T-cell (primary cell): ENCODE measurements around the gene CCL15. TPM values are rescaled to one million over a fixed set of nuclear protein-coding genes. Genes with fewer than 3 reads are reported as not detected.

Experiments
- ATAC-seq, 4 experiments: fragments of 200-7000 bp in 3 of 4; fragments of 150-1000 bp in 1 of 4; cut with Tn5 transposase; replicated peaks in 1 of 4; 1 replicate in 3 of 4; 2 replicates in 1 of 4; pipeline ENCODE4 v1.10.0; 2021; ENCODE audit warnings: moderate library complexity in 3 of 4, mild to moderate bottlenecking in 2 of 4, moderate number of reproducible peaks in 1 of 4
- CTCF ChIA-PET, 2 donors: fragments of 300-600 bp; sonication (Branson Sonifier 250); formaldehyde crosslinking; loops; one replicate each; lab custom pipeline; 2022; ENCODE audit warnings: antibody characterized with exemption in 2 of 2; lab: Charles Lee
- POLR2A ChIA-PET, 2 donors: fragments of 300-600 bp; sonication (Branson Sonifier 250); formaldehyde crosslinking; loops; one replicate each; lab custom pipeline; 2022; ENCODE audit warnings: antibody characterized with exemption in 2 of 2; lab: Charles Lee
- DNase-seq, 35 experiments: peaks; one replicate each; pipeline versions ENCODE4 v3.0.0 to v3.0.0-alpha.2; 2013 to 2023
- H3K27ac ChIP-seq: one replicate; pipeline ENCODE4 v1.5.1; 2013; ENCODE audit warnings: low read length
- H3K27me3 ChIP-seq, 2 experiments: replicated peaks in 1 of 2; 1 replicate in 1 of 2; 2 replicates in 1 of 2; pipeline versions ENCODE4 v1.6.1 to v1.7.0; 2013; ENCODE audit warnings: low read length in 1 of 2, mixed read lengths in 1 of 2; ENCODE audit not compliant: control insufficient read depth in 2 of 2, insufficient read depth in 2 of 2; ENCODE audit errors: extremely low read depth in 1 of 2
- H3K36me3 ChIP-seq, 2 donors: 1 replicate in 1 of 2; 2 replicates in 1 of 2; pipeline versions ENCODE4 v1.6.1 to v1.7.0; 2013; ENCODE audit warnings: low read length in 1 of 2; ENCODE audit not compliant: control insufficient read depth in 2 of 2, insufficient read depth in 1 of 2; ENCODE audit errors: extremely low read depth in 1 of 2
- H3K4me1 ChIP-seq, 2 experiments: 1 replicate in 1 of 2; 2 replicates in 1 of 2; pipeline versions ENCODE4 v1.6.1 to v1.7.0; 2013; ENCODE audit warnings: low read length in 2 of 2, mixed read lengths in 1 of 2; ENCODE audit not compliant: insufficient read depth in 2 of 2, control insufficient read depth in 1 of 2; ENCODE audit errors: extremely low read depth in 1 of 2
- H3K4me3 ChIP-seq, 2 donors: 1 replicate in 1 of 2; 2 replicates in 1 of 2; pipeline versions ENCODE4 v1.5.1 to v1.7.0; 2013; ENCODE audit warnings: mild to moderate bottlenecking in 2 of 2, low read length in 1 of 2, moderate library complexity in 1 of 2; ENCODE audit not compliant: control insufficient read depth in 1 of 2; ENCODE audit errors: extremely low read depth in 1 of 2
- H3K9me3 ChIP-seq: 2 replicates; pipeline ENCODE4 v1.7.0; 2013
- H3K27ac Mint-ChIP-seq, 2 donors: one replicate each; pipeline ENCODE4 v1.8.0; 2020 to 2021; ENCODE audit warnings: mild to moderate bottlenecking in 2 of 2, mixed read lengths in 2 of 2
- H3K27me3 Mint-ChIP-seq, 2 donors: one replicate each; pipeline ENCODE4 v1.8.0; 2021 to 2022; ENCODE audit warnings: mixed read lengths in 2 of 2
- H3K36me3 Mint-ChIP-seq: one replicate; pipeline ENCODE4 v1.8.0; 2021; ENCODE audit warnings: mixed read lengths
- H3K4me1 Mint-ChIP-seq, 3 donors: one replicate each; pipeline ENCODE4 v1.8.0; 2020 to 2022; ENCODE audit warnings: mixed read lengths in 3 of 3, mild to moderate bottlenecking in 1 of 3
- H3K4me3 Mint-ChIP-seq, 3 donors: one replicate each; pipeline ENCODE4 v1.8.0; 2020 to 2022; ENCODE audit warnings: mild to moderate bottlenecking in 3 of 3, mixed read lengths in 3 of 3, moderate library complexity in 3 of 3
- H3K9me3 Mint-ChIP-seq, 3 donors: one replicate each; pipeline ENCODE4 v1.8.0; 2020 to 2022; ENCODE audit warnings: mixed read lengths in 3 of 3
- WGBS: methylation state at CpG from one replicate; pipeline ENCODE4 v1.1.5; 2013; ENCODE audit warnings: missing lambda C conversion rate; ENCODE audit not compliant: insufficient coverage; 5-methylcytosine and 5-hydroxymethylcytosine counted together
- total RNA-seq, 35 experiments: library from RNA in 6 of 35; stranded (reverse) in 6 of 35; fragments of 120-200 nt in 1 of 35; gene quantifications; one replicate each; pipeline versions ENCODE4 v1.2.1 to v1.2.4 and lab custom pipeline; 2013 to 2026

Gene CCL15
- total RNA-seq, 5 donors from 2014 or later (not counting 1 experiment from before 2014, with no cell fraction given) = not detected

DNA sequence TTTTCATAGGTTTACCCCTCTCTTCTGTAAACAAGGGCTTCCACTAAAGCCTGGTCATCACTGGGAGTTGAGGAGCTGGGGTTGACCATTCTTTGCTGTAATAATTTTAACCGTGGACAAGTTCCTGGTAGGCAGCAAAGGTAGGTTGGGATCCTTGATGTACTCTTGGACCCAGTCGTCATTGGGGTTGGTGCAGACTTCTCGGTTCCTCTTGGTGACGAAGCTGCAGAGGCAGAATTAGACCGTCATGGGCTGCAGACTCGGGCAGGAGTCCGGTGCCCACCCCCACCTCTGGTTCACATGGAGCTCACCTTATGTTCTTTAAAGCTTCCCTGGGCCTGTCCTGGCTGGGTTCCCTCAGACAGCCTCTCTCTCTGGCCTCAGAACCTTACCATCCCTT, 23.8 kb downstream of the CCL15 start:
- no peak overlapping the region for H3K27ac ChIP-seq
- H3K4me1 Mint-ChIP-seq = peaks cover 0 to 2% (median 2%) of the 10 kb centered on the region in 3 donors
- H3K27me3 ChIP-seq = peaks cover 0 to 3% of the 10 kb centered on the region in 2 experiments
- no peaks in the 10 kb centered on the region for H3K36me3 ChIP-seq
- ATAC-seq (no peak), DNase-seq (no peak)
- no peak overlapping the region for H3K4me3 ChIP-seq
- peaks cover 5 to 10% of the 10 kb centered on the region in 2 donors for H3K27me3 Mint-ChIP-seq
- no peaks in the 10 kb centered on the region for H3K36me3 Mint-ChIP-seq
- H3K4me3 Mint-ChIP-seq = no peak overlapping the region
- ChIA-PET POLR2A (no interaction called here), CTCF (interaction anchor here in 1 of 2 donors (1.1 kb wide), 1 partner anchor 102 kb away, joined by 3 read pairs; no protein-coding TSS in a partner anchor)
- no peak overlapping the region for H3K27ac Mint-ChIP-seq
- no peaks in the 10 kb centered on the region for H3K9me3 ChIP-seq
- no peaks in the 10 kb centered on the region for H3K9me3 Mint-ChIP-seq
- peaks cover 0 to 9% of the 10 kb centered on the region in 2 experiments for H3K4me1 ChIP-seq
- 94% methylated on average over 7 of the region's 7 CpGs for WGBS

DNA sequence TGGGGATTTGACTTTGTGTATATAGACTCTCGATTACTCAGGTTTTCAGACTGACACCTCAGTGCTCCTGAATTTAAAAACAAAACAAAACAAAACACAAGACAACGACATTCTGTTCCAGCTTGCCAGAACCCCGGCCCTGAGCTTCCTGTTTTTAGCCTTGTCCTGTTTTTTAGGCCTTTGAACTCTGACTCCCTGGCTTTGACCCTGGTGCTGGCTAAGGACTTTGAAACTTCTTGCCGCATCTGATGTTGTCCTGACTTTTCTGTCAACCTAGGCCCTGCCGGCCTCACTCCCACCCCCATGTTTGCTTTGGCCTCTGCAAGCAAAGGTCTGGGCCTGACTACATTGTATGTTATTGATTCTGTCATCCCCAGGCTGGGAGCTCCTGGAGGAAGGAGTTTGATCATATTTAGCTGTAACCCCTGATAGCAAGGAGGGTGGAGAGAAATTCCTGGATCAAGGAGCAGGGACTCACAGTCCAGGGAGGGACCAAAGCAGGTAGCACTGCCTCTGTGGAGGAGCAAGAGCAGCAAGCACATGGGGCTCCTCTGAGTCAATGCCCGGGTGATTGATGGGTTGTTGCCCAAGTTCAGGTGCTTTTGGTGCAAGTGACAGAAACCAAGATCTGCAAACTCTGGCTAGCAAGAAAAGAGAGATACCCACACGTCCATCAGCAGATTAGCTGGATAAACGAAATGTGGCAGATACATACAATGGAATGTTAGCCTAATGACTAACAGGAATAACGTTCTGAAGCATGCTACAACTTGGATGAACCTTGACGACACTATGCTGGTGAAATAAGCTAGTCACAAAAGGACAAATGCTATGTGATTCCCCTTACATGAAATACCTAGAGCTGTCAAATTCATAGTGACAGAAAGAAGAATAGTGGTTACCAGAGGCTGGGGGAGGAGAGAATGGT, 27.8 kb downstream of the CCL15 start:
- peaks cover 0 to 3% of the 10 kb centered on the region in 2 experiments for H3K27me3 ChIP-seq
- ChIA-PET POLR2A (interaction anchor here in 1 of 2 donors (0.6 kb wide), 1 partner anchor 54 kb away, joined by 6 read pairs; no protein-coding TSS in a partner anchor), CTCF (interaction anchor here in 1 of 2 donors (0.6 kb wide), 1 partner anchor 11 kb away, joined by 3 read pairs; no protein-coding TSS in a partner anchor)
- no peaks in the 10 kb centered on the region for H3K9me3 ChIP-seq
- no peak overlapping the region for H3K27ac Mint-ChIP-seq
- H3K36me3 Mint-ChIP-seq = no peaks in the 10 kb centered on the region
- ATAC-seq = no peak
- WGBS = 62% methylated on average over 5 of the region's 10 CpGs
- no peaks in the 10 kb centered on the region for H3K9me3 Mint-ChIP-seq
- H3K27ac ChIP-seq = no peak overlapping the region
- no peak overlapping the region for H3K4me3 Mint-ChIP-seq
- H3K27me3 Mint-ChIP-seq = peaks cover 0 to 7% of the 10 kb centered on the region in 2 donors
- no peak for DNase-seq
- H3K4me1 Mint-ChIP-seq = peaks cover 0 to 6% (median 4%) of the 10 kb centered on the region in 3 donors
- H3K4me1 ChIP-seq = peaks cover 0 to 5% of the 10 kb centered on the region in 2 experiments
- H3K36me3 ChIP-seq = no peaks in the 10 kb centered on the region
- H3K4me3 ChIP-seq = no peak overlapping the region

DNA sequence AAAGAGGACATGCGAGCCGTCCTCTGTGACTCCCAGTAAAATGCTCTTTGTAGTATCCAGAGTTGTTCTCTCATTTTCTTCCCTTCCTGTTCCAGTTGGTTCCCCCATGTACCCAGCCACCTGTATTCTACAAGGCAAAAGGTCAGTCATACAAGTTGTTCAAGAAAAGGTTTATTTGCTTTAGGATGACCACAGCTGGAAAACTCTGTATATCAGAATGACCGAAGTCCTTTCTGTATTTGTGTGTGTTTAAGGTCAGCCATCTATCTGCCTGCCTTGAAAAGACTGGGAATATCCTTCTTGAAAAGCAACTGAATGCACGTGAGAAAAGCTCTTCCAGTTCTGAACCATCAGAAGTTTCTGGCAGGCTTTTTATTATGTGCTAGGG, 28.4 kb downstream of the CCL15 start:
- ChIA-PET CTCF (interaction anchor here in 1 of 2 donors (0.6 kb wide), 1 partner anchor 10 kb away, joined by 3 read pairs; no protein-coding TSS in a partner anchor), POLR2A (interaction anchor here in 1 of 2 donors (0.6 kb wide), 1 partner anchor 53 kb away, joined by 6 read pairs; no protein-coding TSS in a partner anchor)
- Histone ChIP-seq H3K4me3 (no peak overlapping the region), H3K27ac (no peak overlapping the region), H3K36me3 (no peaks in the 10 kb centered on the region), H3K27me3 (peaks cover 0 to 3% of the 10 kb centered on the region in 2 experiments), H3K4me1 (peaks cover 0 to 5% of the 10 kb centered on the region in 2 experiments), H3K9me3 (no peaks in the 10 kb centered on the region)
- WGBS = 71% methylated on average over 1 of the region's 4 CpGs
- Mint-ChIP-seq H3K4me1 (peaks cover 0 to 6% (median 4%) of the 10 kb centered on the region in 3 donors), H3K36me3 (no peaks in the 10 kb centered on the region), H3K27ac (no peak overlapping the region), H3K4me3 (no peak overlapping the region), H3K27me3 (peaks cover 0 to 6% of the 10 kb centered on the region in 2 donors), H3K9me3 (no peaks in the 10 kb centered on the region)
- ATAC-seq (no peak), DNase-seq (no peak)

DNA sequence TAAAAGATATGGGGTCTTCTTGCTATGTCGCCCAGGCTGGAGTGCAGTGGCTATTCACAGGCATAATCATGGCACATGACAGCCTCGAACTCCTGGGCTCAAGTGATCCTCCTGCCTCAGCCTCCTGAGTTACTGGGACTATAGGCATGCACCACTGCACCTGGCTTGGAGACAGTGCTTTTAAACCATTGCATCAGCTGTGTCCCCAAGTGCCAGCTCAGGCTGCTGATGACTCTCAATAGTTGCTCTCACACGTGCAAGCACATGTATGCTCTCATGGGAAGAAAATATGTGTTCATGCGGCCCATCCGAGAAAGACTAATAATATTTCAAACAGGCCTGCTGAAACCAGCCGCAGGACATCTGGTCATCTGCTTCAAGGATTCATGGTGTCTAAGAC, 28.8 kb downstream of the CCL15 start:
- CTCF ChIA-PET = no interaction called here
- WGBS = 83% methylated on average over 6 of the region's 6 CpGs
- H3K4me1 Mint-ChIP-seq = peaks cover 0 to 6% (median 4%) of the 10 kb centered on the region in 3 donors

DNA sequence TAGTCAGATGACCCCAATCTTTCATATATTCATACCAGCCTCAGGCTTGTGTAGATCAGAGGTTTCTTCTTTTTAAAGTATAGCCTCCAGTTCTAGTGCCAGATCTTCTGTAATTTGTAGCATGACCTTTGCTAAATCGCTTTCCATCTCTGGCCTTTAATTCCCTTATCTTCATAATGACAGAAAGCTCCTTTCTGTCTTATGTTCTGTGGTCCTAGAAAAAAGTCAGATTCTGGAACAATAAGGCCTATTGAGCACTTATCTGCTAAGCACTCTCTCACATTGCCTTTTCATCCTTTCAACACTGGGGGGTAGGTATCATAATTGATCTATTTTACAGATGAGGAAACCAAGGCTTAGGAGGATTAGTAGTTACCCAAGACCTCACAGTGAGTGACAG, 29.3 kb downstream of the CCL15 start:
- DNase-seq (no peak), ATAC-seq (no peak)
- peaks cover 0 to 6% (median 4%) of the 10 kb centered on the region in 3 donors for H3K4me1 Mint-ChIP-seq
- Histone ChIP-seq H3K27me3 (no peaks in the 10 kb centered on the region), H3K4me1 (peaks cover 0 to 5% of the 10 kb centered on the region in 2 experiments), H3K27ac (no peak overlapping the region), H3K9me3 (no peaks in the 10 kb centered on the region), H3K4me3 (no peak overlapping the region), H3K36me3 (no peaks in the 10 kb centered on the region)
- peaks cover 0 to 3% of the 10 kb centered on the region in 2 donors for H3K27me3 Mint-ChIP-seq
- WGBS = no CpG with 5 or more reads among the region's 1 CpG
- CTCF ChIA-PET = interaction anchor here in 1 of 2 donors (1.3 kb wide), 1 partner anchor 177 kb away, joined by 3 read pairs; no protein-coding TSS in a partner anchor
- no peaks in the 10 kb centered on the region for H3K9me3 Mint-ChIP-seq
- no peak overlapping the region for H3K27ac Mint-ChIP-seq
- H3K4me3 Mint-ChIP-seq = no peak overlapping the region
- POLR2A ChIA-PET = no interaction called here
- H3K36me3 Mint-ChIP-seq = no peaks in the 10 kb centered on the region

More for the DNA sequence above, 28.8 kb downstream of the CCL15 start:
- Mint-ChIP-seq H3K9me3 (no peaks in the 10 kb centered on the region), H3K36me3 (no peaks in the 10 kb centered on the region), H3K27ac (no peak overlapping the region), H3K4me3 (no peak overlapping the region), H3K27me3 (peaks cover 0 to 3% of the 10 kb centered on the region in 2 donors)
- Histone ChIP-seq H3K4me3 (no peak overlapping the region), H3K36me3 (no peaks in the 10 kb centered on the region), H3K27me3 (peaks cover 0 to 1% of the 10 kb centered on the region in 2 experiments), H3K9me3 (no peaks in the 10 kb centered on the region), H3K27ac (no peak overlapping the region), H3K4me1 (peaks cover 0 to 5% of the 10 kb centered on the region in 2 experiments)
- ATAC-seq = no peak
- no peak for DNase-seq
- POLR2A ChIA-PET = no interaction called here
